Stimulated activated CD8-positive, alpha-beta memory T cell treated with anti-CD3 and anti-CD28 coated beads, Interleukin-7, amount 100 ng/mL, for 4 hours (primary cell): Measurements from ENCODE around the gene IL13RA1.
"Not testable (repeated sequence)": the region's sequence is repeated elsewhere in the genome, so short reads cannot be mapped to it uniquely, and the experiment has no call there.

ENCODE experiments used
- DNase-seq, 2 donors: peaks; one replicate each; pipeline ENCODE4 v3.0.0-alpha.2; 2020; ENCODE audit warnings: low read depth in 2 of 2

The IL13RA1 gene

GRCh38 chrX:118729042-118729652, 1.7 kb downstream of the IL13RA1 start:
- DNase-seq = no peak

DNA sequence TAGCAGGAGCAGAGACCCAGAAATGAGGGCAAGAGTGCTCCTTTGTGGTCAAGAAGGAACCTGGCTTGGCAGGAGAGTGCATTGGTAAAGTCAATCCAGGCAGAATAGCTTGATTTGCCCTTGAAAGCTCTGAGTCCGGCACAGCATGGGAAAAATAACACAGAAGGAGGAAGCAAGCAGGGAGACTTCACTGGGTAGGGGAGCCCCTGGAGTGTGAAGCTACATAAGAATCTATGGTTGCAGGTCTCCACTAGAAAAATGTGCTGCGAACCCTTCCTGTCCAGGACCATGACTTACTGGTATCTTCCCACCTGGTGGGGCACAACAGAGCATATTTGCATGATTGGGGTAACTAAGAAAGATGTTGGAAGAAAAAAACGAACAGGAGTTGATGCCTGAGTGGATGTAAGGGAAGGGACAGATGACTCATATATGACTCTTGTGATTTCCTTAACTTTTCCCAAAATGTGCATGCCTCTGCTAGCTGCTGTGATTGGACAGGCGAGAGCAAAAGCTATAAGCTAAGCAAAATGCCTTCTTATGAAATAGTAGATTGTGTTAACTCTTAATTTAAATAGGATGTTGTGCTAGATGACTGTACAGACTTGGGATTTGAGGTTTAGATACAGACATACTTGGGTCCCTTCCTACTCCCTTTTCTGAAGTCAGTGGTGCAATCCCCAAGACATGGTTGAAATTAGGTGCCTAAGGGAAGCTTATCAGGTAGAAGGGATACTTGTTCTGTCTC, 3.3 kb downstream of the IL13RA1 start:
- no peak for DNase-seq

- not testable (repeated sequence) for DNase-seq
Measured at GRCh38 chrX:118732551-118732950, 5.1 kb downstream of the IL13RA1 start.

DNA sequence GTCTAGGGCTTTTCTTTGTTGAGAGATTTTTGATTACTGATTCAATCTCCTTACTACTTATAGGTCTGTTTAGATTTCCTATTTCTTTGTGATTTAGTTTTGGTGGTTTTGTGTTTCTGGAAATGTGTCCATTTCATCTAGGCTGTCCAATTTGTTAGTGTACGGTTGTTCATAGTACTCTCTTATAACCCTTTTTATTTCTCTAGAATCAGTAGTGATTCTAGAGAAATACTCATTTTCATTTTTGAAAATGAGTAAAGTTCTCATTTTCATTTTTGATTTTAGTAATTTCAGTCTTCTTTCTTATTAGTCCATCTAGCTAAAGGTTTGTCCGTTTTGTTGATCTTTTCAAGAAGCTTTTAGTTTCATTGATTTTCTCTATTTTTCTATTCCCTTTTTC, 7.5 kb downstream of the IL13RA1 start:
- no peak for DNase-seq

- DNase-seq = no peak
Measured at GRCh38 chrX:118736394-118737010, 9.1 kb downstream of the IL13RA1 start.

GRCh38 chrX:118739577-118739976, 12.2 kb downstream of the IL13RA1 start:
- no peak for DNase-seq

GRCh38 chrX:118740276-118740889, 13.0 kb downstream of the IL13RA1 start:
- DNase-seq = no peak

DNA sequence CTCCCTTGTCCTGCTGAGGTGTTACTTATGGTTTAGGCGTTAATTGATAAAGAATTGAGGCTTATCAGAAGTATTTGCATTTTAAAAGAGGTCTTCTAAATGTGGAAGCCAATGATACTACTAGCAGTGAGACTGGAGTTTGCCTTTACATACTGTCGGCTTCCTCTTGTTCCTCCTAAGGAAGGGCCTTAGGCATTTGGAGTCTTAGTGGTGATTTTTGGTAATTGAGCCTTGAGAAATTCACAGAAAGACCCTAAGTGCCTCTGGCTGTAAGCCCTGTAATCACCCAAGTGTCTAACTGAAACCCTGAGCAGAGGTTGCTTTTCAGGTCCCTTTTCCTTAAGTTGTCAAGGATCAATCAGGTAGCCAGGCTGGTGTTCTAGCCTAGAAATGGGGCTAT, 14.8 kb downstream of the IL13RA1 start:
- DNase-seq = no peak

GRCh38 chrX:118745570-118745969, 18.2 kb downstream of the IL13RA1 start:
- DNase-seq = no peak

DNA sequence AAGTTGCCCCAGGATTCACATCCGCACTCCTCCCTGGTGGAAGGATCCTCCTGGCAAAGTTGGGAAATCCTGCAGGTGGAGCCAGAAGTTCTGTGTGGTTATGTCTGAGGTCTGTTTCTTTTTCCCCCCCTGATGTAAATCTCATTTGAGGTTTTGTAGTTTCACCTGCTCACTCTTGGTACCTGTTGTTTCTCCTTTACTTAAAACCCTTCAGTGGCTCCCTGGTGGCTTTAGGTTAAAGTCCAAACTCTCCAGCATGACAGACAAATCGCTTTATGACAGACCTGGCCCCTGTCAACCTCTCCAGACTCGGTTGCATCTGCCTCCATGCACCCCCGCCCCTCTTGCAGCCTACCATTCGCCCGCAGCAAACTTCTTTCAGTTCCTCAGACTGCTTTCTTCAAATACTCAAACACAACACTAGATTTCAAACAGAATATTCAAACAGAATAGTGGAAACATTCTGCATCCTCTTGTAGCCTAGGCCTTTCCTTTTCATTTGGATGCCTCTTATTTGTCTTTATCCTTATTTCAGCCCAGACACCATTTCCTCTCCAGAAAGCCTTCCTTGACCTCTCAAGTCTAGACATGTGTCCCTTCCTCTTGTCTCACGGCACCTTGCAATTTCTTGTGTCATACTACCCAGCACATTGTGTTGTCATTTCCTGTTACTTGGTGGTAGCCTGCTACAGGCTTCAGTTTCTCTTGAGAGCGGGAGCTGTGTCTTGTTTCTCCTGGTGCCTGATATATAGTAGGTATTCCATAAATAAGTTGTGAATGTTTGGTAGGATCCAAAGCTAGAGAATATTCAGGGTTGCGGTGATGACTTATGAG, 24.8 kb downstream of the IL13RA1 start:
- no peak for DNase-seq

DNA sequence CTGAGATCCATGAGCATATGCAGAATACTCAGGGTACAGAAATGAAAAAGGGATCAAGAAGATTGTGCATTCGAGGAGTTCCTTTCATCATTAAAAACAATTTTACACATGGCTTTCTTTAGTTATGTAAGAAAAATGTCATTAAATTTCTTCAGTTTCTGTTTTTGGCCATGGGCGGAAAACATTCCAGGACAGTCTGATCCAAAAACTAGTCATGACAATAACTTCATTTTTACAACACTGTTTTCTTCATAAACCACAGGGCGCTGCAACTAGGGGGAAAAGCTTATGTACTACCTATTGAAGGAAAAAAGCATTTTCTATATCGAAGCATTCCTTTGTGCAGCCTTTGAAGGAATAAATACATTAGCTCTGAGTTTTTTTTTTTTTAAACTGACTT, 28.2 kb downstream of the IL13RA1 start:
- no peak for DNase-seq

- DNase-seq = no peak
Measured at GRCh38 chrX:118756101-118756500, 28.7 kb downstream of the IL13RA1 start.

DNA sequence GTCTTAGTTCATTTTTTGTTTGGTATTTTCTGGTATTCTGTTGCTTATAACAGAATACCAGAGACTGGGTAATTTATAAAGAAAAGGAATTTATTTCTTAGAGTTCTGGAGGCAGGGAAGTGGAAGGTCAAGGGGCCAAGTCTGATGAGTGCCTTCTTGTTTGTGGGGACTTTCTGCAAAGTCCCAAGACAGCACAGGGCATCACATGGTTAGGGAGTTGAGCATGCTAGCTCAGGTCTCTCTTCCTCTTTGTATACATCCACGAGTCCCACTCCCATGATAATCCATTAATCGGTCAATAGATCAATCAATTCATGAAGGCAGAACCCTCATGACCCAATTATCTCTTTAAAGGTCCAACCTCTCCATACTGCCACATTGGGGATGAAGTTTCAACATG, 31.1 kb downstream of the IL13RA1 start:
- DNase-seq = no peak

GRCh38 chrX:118760025-118760424, 32.6 kb downstream of the IL13RA1 start:
- DNase-seq = no peak

- DNase-seq = no peak
Measured at GRCh38 chrX:118761939-118762707, 34.7 kb downstream of the IL13RA1 start.

- no peak for DNase-seq
Measured at GRCh38 chrX:118763489-118763888, 36.1 kb downstream of the IL13RA1 start.

- DNase-seq = no peak
Measured at GRCh38 chrX:118764122-118764521, 36.7 kb downstream of the IL13RA1 start.

- no peak for DNase-seq
Measured at GRCh38 chrX:118770133-118770760, 42.8 kb downstream of the IL13RA1 start.

DNA sequence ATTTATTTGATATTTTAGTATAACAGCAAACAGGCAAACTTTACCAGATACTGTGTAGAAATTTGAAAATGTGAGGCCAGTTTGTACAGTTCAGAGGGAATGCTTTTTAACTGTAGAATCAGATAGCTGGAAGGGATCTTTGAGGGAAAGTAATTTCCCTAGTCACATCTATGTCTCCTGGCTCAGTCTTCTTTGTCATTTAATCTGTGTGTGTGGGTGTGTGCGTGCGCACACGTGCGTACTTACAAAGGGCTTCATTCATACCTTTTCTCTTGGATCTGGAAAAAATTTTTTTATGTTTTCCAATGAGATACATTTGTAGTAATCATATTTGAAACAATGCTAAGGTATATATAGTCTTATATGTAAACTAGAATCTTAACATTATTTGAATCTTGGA, 44.6 kb downstream of the IL13RA1 start:
- DNase-seq = no peak

DNA sequence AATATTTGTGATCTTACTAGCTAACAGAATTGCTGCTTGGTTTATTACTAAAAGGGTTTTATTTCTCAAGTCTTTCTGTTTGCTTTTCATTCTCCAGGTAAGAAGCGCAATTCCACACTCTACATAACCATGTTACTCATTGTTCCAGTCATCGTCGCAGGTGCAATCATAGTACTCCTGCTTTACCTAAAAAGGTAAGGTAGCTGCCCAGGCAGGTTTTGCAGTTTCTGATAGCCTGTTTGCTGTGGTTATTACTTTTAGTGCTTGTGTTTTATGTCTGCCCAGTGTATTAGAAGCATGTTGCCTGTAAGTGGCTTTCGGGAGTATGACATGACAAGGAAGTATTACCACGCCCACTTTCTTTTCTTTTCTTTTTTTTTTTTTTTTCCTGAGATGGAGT, 46.4 kb downstream of the IL13RA1 start:
- no peak for DNase-seq

DNA sequence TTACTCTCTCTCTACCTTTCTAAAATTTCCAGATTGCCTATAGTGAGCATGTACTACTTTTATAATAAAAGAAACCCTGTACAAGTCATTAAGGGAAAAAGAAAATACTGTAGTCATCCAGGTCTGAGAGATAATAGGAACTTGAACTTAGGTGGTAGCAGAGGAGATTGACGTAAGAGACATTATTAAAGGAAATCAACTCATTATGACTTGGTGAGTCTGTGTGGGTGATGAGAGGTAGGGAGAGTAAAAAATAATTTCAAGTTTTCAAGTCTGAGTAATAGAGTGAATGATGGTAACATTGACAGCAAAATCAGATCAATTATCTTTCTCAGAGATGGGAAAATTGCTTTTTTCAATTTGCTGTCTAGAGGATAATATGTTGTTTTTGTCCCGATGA, 52.2 kb downstream of the IL13RA1 start:
- no peak for DNase-seq
